NOMO-1 treated with dmso at 0.1 percent for 144 hours (cell line): Measurements from ENCODE around the gene PRSS35.
A peak's percentile ranks its signal among the peaks of the same experiment; 100 is the strongest.
"Not testable (repeated sequence)": the region's sequence is repeated elsewhere in the genome, so short reads cannot be mapped to it uniquely, and the experiment has no call there.

ENCODE experiments used
- DNase-seq: peaks from one replicate; lab custom pipeline; 2025; ENCODE audit not compliant: unreplicated experiment; lab: John Stamatoyannopoulos, UW

Gene PRSS35

GRCh38 chr6:83511901-83512681 is at the start of gene PRSS35:
Gene PRSS35, plus strand, starts transcription at chr6:83512534. Its CDS starts 10,908 bp downstream, at chr6:83523442.
- DNase-seq = peak; percentile 4

- peak; percentile 32 for DNase-seq
Measured at GRCh38 chr6:83463886-83464285, 48.4 kb upstream of the PRSS35 start.

GRCh38 chr6:83464381-83465140 is 47.8 kb upstream of the PRSS35 start:
- no peak for DNase-seq

- DNase-seq = no peak
Measured at GRCh38 chr6:83466328-83466727, 46.0 kb upstream of the PRSS35 start.

- peak; percentile 73 for DNase-seq
Measured at GRCh38 chr6:83467620-83468036, 44.7 kb upstream of the PRSS35 start.

GRCh38 chr6:83470001-83470400 is 42.3 kb upstream of the PRSS35 start:
- no peak for DNase-seq

- no peak for DNase-seq
Measured at GRCh38 chr6:83470587-83470986, 41.7 kb upstream of the PRSS35 start.

GRCh38 chr6:83472767-83473166 is 39.6 kb upstream of the PRSS35 start:
- DNase-seq = no peak

GRCh38 chr6:83474309-83474708 is 38.0 kb upstream of the PRSS35 start:
- DNase-seq = no peak

GRCh38 chr6:83476971-83477370 is 35.4 kb upstream of the PRSS35 start:
- DNase-seq = no peak

- no peak for DNase-seq
Measured at GRCh38 chr6:83479389-83479788, 32.9 kb upstream of the PRSS35 start.

- no peak for DNase-seq
Measured at GRCh38 chr6:83480470-83480869, 31.9 kb upstream of the PRSS35 start.

GRCh38 chr6:83481938-83482337 is 30.4 kb upstream of the PRSS35 start:
- not testable (repeated sequence) for DNase-seq

- no peak for DNase-seq
Measured at GRCh38 chr6:83488448-83488847, 23.9 kb upstream of the PRSS35 start.

- DNase-seq = no peak
Measured at GRCh38 chr6:83488861-83489260, 23.5 kb upstream of the PRSS35 start.

- DNase-seq = no peak
Measured at GRCh38 chr6:83490217-83490807, 22.0 kb upstream of the PRSS35 start.

- no peak for DNase-seq
Measured at GRCh38 chr6:83505356-83505755, 7.0 kb upstream of the PRSS35 start.

- no peak for DNase-seq
Measured at GRCh38 chr6:83509441-83509840, 2.9 kb upstream of the PRSS35 start.

- no peak for DNase-seq
Measured at GRCh38 chr6:83510791-83511190, 1.5 kb upstream of the PRSS35 start.

- no peak for DNase-seq
Measured at GRCh38 chr6:83511266-83511665, 1.1 kb upstream of the PRSS35 start.

- no peak for DNase-seq
Measured at GRCh38 chr6:83514466-83514865, 2.1 kb downstream of the PRSS35 start.
